ENCODE results near the gene CDK5RAP3. TPM values are rescaled to one million over a fixed set of nuclear protein-coding genes. Genes with fewer than 3 reads are reported as not detected.

CDK5RAP3 gene
- total and polyA plus RNA-seq, 2 experiments from 2014 or later, result 124 to 179 TPM

DNA sequence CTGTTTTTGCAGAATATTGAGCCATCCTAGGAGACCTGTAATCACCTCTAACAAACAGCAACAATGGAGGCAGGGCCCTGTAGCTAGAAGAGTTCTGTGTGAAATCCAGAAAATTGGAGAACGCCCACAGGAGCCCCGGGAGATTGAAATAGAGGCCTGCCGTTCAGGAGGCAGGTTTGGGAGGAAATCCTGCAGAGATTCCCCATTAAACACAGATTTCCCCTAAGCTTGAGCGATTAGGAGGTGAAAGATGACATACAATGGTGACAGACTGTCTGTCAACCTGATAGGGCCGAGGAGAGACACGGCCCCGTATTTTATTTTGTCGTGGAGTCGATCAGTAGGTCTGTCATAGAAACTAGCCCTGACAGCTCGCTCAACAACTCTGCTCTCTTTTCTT lies 18.2 kb downstream of the CDK5RAP3 start:
- Histone ChIP-seq H3K9me2 (replicated peaks; ENCODE audit: insufficient read depth) (no peaks in the 10 kb centered on the region), H3K27ac (no peak overlapping the region), H3K79me2 (no peaks in the 10 kb centered on the region), H3K4me3 (no peak overlapping the region), H2AFZ (no peak overlapping the region), H3K4me1 (ENCODE audit: insufficient read depth) (peaks cover 9% of the 10 kb centered on the region), H4K20me1 (ENCODE audit: insufficient read depth, poor library complexity, severe bottlenecking) (no peaks in the 10 kb centered on the region), H3K4me2 (no peak overlapping the region), H3K36me3 (replicated peaks; ENCODE audit: insufficient read depth, low read depth) (no peaks in the 10 kb centered on the region), H3K27me3 (no peaks in the 10 kb centered on the region), H3K9me3 (ENCODE audit: low read depth) (no peaks in the 10 kb centered on the region)
- no peak for TF ChIP-seq EZH2 (IDR thresholded peaks at IDR 0.05; ENCODE audit: borderline replicate concordance)
- TF ChIP-seq, protein P1, sequence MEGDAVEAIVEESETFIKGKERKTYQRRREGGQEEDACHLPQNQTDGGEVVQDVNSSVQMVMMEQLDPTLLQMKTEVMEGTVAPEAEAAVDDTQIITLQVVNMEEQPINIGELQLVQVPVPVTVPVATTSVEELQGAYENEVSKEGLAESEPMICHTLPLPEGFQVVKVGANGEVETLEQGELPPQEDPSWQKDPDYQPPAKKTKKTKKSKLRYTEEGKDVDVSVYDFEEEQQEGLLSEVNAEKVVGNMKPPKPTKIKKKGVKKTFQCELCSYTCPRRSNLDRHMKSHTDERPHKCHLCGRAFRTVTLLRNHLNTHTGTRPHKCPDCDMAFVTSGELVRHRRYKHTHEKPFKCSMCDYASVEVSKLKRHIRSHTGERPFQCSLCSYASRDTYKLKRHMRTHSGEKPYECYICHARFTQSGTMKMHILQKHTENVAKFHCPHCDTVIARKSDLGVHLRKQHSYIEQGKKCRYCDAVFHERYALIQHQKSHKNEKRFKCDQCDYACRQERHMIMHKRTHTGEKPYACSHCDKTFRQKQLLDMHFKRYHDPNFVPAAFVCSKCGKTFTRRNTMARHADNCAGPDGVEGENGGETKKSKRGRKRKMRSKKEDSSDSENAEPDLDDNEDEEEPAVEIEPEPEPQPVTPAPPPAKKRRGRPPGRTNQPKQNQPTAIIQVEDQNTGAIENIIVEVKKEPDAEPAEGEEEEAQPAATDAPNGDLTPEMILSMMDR (IDR thresholded peaks at IDR 0.05; ENCODE audit: poor library complexity), result no peak
- no peak for TF ChIP-seq EZH2phosphoT487 (IDR thresholded peaks at IDR 0.05; ENCODE audit: low read depth, severe bottlenecking, unreplicated experiment)
- WGBS (ENCODE audit: low lambda C conversion rate, missing lambda C conversion rate), result 69% methylated on average over 10 of the region's 10 CpGs
- no peak for DNase-seq (ENCODE audit: low spot score)

DNA sequence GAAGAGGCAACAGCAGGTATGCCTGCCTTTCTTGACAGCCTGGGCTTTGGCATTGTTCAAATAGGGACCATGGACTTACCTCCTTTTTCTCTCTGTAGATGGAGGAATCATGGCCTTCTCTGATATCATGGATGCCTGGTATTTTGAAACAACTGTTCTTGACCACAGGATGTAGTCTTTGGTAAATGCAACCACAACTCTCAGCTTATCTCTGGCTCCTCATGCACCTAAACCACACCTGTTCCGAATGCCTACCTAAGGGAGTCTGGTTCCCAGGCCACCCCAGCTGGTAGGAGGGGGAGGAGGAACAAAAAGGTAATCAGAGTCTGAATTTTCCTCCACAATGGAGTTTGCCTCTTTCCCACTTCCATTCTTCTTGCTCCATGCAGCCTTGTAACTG lies 18.8 kb downstream of the CDK5RAP3 start:
- Histone ChIP-seq H3K4me2 (no peak overlapping the region), H3K27me3 (no peaks in the 10 kb centered on the region), H3K4me1 (ENCODE audit: insufficient read depth) (peaks cover 9% of the 10 kb centered on the region), H3K9me3 (ENCODE audit: low read depth) (no peaks in the 10 kb centered on the region), H3K27ac (no peak overlapping the region), H2AFZ (no peak overlapping the region), H3K36me3 (replicated peaks; ENCODE audit: insufficient read depth, low read depth) (no peaks in the 10 kb centered on the region), H3K4me3 (no peak overlapping the region), H3K9me2 (replicated peaks; ENCODE audit: insufficient read depth) (no peaks in the 10 kb centered on the region), H3K79me2 (no peaks in the 10 kb centered on the region), H4K20me1 (ENCODE audit: insufficient read depth, poor library complexity, severe bottlenecking) (no peaks in the 10 kb centered on the region)
- WGBS (ENCODE audit: low lambda C conversion rate, missing lambda C conversion rate), result 93% methylated on average over 1 of the region's 1 CpG
- TF ChIP-seq EZH2phosphoT487 (IDR thresholded peaks at IDR 0.05; ENCODE audit: low read depth, severe bottlenecking, unreplicated experiment) (no peak), EZH2 (IDR thresholded peaks at IDR 0.05; ENCODE audit: borderline replicate concordance) (no peak)
- TF ChIP-seq, protein P1 (IDR thresholded peaks at IDR 0.05; ENCODE audit: poor library complexity), result no peak
- DNase-seq (ENCODE audit: low spot score), result no peak

DNA sequence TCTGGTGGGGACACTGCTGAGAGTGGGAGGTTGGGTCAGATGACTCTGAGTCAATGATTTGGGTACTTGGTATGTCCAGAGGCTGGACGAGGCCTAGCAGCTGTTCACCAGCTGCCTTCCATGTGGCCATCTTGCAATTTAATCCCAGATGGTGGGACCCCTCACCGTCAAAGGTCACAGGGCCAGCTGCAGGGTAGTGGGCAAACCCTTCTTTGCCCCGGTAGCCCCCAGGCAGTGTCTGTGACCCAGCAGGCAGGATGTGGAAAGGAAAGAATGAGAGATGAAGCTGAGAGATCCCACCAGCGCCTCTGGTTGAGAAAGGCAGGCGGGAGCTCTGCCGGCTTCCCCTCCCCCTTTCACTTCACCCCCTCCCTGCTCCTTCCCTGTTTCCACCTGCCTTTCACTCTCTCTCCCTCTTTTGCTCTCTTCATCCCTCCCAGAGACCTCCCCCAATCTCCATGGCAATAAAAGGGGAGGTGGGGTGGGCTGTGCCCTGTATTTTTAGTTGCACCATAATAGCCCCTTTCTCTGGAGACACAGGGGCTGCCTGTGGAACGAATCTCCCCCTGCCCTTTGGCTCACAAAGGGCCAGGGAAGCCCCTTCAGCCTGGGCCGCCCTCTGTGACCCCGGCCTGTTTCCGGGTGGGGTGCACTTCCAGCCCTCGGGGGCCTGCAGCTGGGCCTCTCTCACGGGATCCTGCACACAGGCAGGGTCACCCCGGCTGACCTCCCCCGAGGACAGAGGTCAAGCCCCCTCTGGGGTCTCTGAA lies 20.2 kb downstream of the CDK5RAP3 start:
- Histone ChIP-seq H3K27me3 (no peaks in the 10 kb centered on the region), H3K4me3 (no peak overlapping the region), H3K36me3 (replicated peaks; ENCODE audit: insufficient read depth, low read depth) (no peaks in the 10 kb centered on the region), H3K4me2 (no peak overlapping the region), H3K27ac (no peak overlapping the region), H4K20me1 (ENCODE audit: insufficient read depth, poor library complexity, severe bottlenecking) (no peaks in the 10 kb centered on the region), H2AFZ (no peak overlapping the region), H3K4me1 (ENCODE audit: insufficient read depth) (peaks cover 9% of the 10 kb centered on the region), H3K79me2 (no peaks in the 10 kb centered on the region), H3K9me2 (replicated peaks; ENCODE audit: insufficient read depth) (no peaks in the 10 kb centered on the region), H3K9me3 (ENCODE audit: low read depth) (no peaks in the 10 kb centered on the region)
- DNase-seq (ENCODE audit: low spot score), result no peak
- WGBS (ENCODE audit: low lambda C conversion rate, missing lambda C conversion rate), result 52% methylated on average over 13 of the region's 14 CpGs
- TF ChIP-seq EZH2 (IDR thresholded peaks at IDR 0.05; ENCODE audit: borderline replicate concordance) (no peak), EZH2phosphoT487 (IDR thresholded peaks at IDR 0.05; ENCODE audit: low read depth, severe bottlenecking, unreplicated experiment) (no peak)
- TF ChIP-seq, protein P1 (IDR thresholded peaks at IDR 0.05; ENCODE audit: poor library complexity), result no peak

All from hepatocyte (in vitro differentiated cells).